ENCODE data around the gene STAMBP. TPM values are rescaled to one million over a fixed set of nuclear protein-coding genes. Genes with fewer than 3 reads are reported as not detected.

Gene STAMBP
- total and polyA plus RNA-seq, 4 donors = 22.3 to 39.7 (median 24.4) TPM

DNA sequence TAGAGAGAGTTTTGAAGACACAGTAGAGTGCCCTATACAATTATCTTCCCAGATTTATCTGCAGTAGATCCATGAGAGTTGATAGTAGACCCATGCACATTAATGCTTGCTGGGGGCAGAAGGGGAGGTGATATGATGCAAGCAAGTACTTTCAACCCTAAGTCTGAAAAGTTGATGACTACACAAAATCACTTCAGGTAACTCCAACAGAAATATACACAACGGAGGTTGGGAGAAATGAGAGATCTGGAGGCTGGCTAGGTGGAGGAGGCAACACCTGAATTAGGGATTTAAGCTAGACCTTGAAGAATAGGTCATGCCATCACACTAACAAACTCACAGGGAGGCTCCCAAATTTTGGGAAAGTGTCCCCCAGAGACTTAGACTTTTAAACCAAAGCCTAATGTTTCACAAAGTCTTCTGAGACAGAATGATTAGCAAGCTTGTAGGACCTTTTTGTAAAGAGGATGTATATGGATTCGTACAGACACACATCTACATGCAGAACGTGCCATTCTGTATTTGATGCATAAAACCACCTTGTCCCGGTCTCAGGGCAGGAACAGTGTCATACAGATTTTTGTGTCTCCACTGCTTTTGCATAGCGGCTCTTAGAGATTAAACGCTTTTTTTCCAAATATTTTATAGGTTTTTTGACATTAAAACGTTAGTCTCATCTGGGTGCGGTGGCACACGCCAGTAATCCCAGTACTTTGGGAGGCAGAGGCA lies 937 bp upstream of the STAMBP start:
- H3K27me3 ChIP-seq (ENCODE audit: control insufficient read depth in 3 of 3, insufficient read depth in 3 of 3, low read length in 2 of 3) = no peaks in the 10 kb centered on the region
- H3K9ac ChIP-seq (ENCODE audit: insufficient read depth in 1 of 2, low read length in 2 of 2) = no peak overlapping the region
- no peaks in the 10 kb centered on the region for H3K9me3 ChIP-seq (ENCODE audit: control insufficient read depth in 4 of 4, insufficient read depth in 3 of 4, low read length in 3 of 4)
- H3K36me3 ChIP-seq (ENCODE audit: control insufficient read depth in 4 of 4, insufficient read depth in 4 of 4, low read length in 4 of 4) = peaks cover 0 to 6% (median 2%) of the 10 kb centered on the region in 4 donors
- H3K4me1 ChIP-seq (ENCODE audit: control insufficient read depth in 5 of 5, insufficient read depth in 5 of 5, low read length in 5 of 5) = peaks cover 0 to 11% (median 4%) of the 10 kb centered on the region in 5 donors
- H3K27ac ChIP-seq (ENCODE audit: low read depth in 1 of 2, low read length in 1 of 2) = peak overlapping the region in 1 of 2 donors; percentile 49
- WGBS, 2 donors = 80 to 82% methylated on average over 9 of the region's 9 CpGs
- H3K4me3 ChIP-seq = no peak overlapping the region
- ATAC-seq (ENCODE audit: insufficient read depth, low FRiP score) (no peak), DNase-seq (no peak)
- TF ChIP-seq, protein P1, sequence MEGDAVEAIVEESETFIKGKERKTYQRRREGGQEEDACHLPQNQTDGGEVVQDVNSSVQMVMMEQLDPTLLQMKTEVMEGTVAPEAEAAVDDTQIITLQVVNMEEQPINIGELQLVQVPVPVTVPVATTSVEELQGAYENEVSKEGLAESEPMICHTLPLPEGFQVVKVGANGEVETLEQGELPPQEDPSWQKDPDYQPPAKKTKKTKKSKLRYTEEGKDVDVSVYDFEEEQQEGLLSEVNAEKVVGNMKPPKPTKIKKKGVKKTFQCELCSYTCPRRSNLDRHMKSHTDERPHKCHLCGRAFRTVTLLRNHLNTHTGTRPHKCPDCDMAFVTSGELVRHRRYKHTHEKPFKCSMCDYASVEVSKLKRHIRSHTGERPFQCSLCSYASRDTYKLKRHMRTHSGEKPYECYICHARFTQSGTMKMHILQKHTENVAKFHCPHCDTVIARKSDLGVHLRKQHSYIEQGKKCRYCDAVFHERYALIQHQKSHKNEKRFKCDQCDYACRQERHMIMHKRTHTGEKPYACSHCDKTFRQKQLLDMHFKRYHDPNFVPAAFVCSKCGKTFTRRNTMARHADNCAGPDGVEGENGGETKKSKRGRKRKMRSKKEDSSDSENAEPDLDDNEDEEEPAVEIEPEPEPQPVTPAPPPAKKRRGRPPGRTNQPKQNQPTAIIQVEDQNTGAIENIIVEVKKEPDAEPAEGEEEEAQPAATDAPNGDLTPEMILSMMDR (IDR thresholded peaks at IDR 0.05; ENCODE audit: control extremely low read depth, extremely low read depth) = no peak

DNA sequence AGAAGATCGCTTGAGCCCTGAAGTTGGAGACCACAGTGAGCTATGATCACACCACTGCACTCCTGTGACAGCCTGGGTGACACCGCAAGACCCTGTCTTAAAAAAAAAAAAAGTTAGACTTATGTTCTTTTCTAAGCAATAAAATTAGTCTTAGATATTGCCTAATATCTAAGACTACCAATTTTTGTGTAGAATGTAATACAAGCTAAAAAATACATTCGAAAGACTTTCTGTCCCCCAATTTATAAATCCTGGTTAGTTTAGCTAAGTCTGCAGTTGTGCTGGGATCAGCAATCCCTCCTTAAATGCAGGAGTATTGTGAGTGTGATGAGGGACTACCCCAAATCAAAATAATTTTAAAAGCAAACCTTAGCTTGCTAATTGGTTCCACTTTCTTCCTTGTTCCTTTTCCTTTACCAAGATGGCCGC lies 358 bp upstream of the STAMBP start:
- Histone ChIP-seq H3K4me3 (no peak overlapping the region), H3K9me3 (ENCODE audit: control insufficient read depth in 4 of 4, insufficient read depth in 3 of 4, low read length in 3 of 4) (no peaks in the 10 kb centered on the region), H3K27me3 (ENCODE audit: control insufficient read depth in 3 of 3, insufficient read depth in 3 of 3, low read length in 2 of 3) (no peaks in the 10 kb centered on the region), H3K36me3 (ENCODE audit: control insufficient read depth in 4 of 4, insufficient read depth in 4 of 4, low read length in 4 of 4) (peaks cover 0 to 9% (median 5%) of the 10 kb centered on the region in 4 donors), H3K27ac (ENCODE audit: low read depth in 1 of 2, low read length in 1 of 2) (peak overlapping the region in 1 of 2 donors; percentile 49), H3K9ac (ENCODE audit: insufficient read depth in 1 of 2, low read length in 2 of 2) (no peak overlapping the region), H3K4me1 (ENCODE audit: control insufficient read depth in 5 of 5, insufficient read depth in 5 of 5, low read length in 5 of 5) (peaks cover 0 to 12% (median 4%) of the 10 kb centered on the region in 5 donors)
- DNase-seq (no peak), ATAC-seq (ENCODE audit: insufficient read depth, low FRiP score) (no peak)
- WGBS, 2 donors = 59 to 65% methylated on average over 4 of the region's 4 CpGs
- TF ChIP-seq, protein P1 (IDR thresholded peaks at IDR 0.05; ENCODE audit: control extremely low read depth, extremely low read depth) = no peak

DNA sequence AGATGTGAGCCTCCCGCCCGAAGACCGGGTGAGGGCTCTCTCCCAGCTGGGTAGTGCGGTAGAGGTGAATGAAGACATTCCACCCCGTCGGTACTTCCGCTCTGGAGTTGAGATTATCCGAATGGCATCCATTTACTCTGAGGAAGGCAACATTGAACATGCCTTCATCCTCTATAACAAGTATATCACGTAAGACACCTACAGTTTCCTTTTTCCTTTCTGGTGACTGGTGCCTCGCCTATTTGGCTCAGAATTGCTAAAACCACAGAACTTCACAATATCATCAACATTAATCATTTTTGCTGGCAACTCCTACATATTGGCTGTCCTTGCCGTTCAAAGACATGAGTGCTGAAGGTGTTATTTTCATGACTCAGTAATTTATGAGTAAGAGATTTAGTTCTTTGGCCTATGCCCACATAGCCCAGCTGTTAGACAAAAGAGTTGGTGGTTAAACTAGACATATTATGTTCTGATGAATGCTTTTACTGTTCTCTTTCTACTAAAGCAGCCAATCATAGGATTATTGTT lies 2.2 kb downstream of the STAMBP start:
- no peak overlapping the region for H3K9ac ChIP-seq (ENCODE audit: insufficient read depth in 1 of 2, low read length in 2 of 2)
- H3K4me3 ChIP-seq = no peak overlapping the region
- ATAC-seq (ENCODE audit: insufficient read depth, low FRiP score) = no peak
- H3K4me1 ChIP-seq (ENCODE audit: control insufficient read depth in 5 of 5, insufficient read depth in 5 of 5, low read length in 5 of 5) = peaks cover 0 to 12% (median 4%) of the 10 kb centered on the region in 5 donors
- no peak for DNase-seq
- TF ChIP-seq, protein P1 (IDR thresholded peaks at IDR 0.05; ENCODE audit: control extremely low read depth, extremely low read depth) = no peak
- H3K27me3 ChIP-seq (ENCODE audit: control insufficient read depth in 3 of 3, insufficient read depth in 3 of 3, low read length in 2 of 3) = no peaks in the 10 kb centered on the region
- no peaks in the 10 kb centered on the region for H3K9me3 ChIP-seq (ENCODE audit: control insufficient read depth in 4 of 4, insufficient read depth in 3 of 4, low read length in 3 of 4)
- WGBS, 2 donors = 79 to 85% methylated on average over 11 of the region's 11 CpGs
- peaks cover 3 to 18% (median 9%) of the 10 kb centered on the region in 4 donors for H3K36me3 ChIP-seq (ENCODE audit: control insufficient read depth in 4 of 4, insufficient read depth in 4 of 4, low read length in 4 of 4)
- no peak overlapping the region for H3K27ac ChIP-seq (ENCODE audit: low read depth in 1 of 2, low read length in 1 of 2)
